ENCODE measurements around the gene MRE11. TPM values are rescaled to one million over a fixed set of nuclear protein-coding genes. Genes with fewer than 3 reads are reported as not detected.

The MRE11 gene
- total and polyA plus RNA-seq, 9 of the 15 experiments (the other 6 are each of a cell fraction or from before 2014, with no cell fraction given) = 18.3 to 45.2 (median 29.1) TPM

DNA sequence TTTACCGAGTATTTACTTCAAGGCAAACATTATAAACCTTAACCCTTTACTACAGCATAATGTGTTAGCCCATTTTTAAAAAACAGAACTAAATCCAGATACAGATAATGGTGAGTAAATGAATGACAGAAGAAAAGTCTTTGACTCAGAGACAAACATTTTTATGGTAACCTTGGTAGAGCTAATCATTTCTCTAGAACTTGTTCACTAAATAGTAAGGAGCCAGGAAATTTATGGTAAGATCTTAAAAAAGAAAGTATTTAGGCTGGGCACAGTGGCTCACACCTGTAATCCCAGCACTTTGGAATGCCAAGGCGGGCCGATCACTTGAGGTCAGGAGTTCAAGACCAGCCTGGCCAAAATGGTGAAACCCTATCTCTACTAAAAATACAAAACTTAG, 38.6 kb upstream of the MRE11 start:
- TF ChIP-seq SP2 (IDR thresholded peaks at IDR 0.05; ENCODE audit: extremely low read depth, low read depth, low read length, poor library complexity, severe bottlenecking) = no peak
- no peak for TF ChIP-seq SAP30 (IDR thresholded peaks at IDR 0.05; ENCODE audit: borderline replicate concordance, insufficient read depth, low read depth, low read length, poor library complexity, severe bottlenecking)
- no peak for TF ChIP-seq KDM2B (CRISPR knock-in tag; IDR thresholded peaks at IDR 0.05)
- TF ChIP-seq CCNT2 (IDR thresholded peaks at IDR 0.05; ENCODE audit: borderline replicate concordance, extremely low read depth, insufficient read length, low read depth, low read length) = no peak
- no peak for TF ChIP-seq SMAD3 (CRISPR knock-in tag; conservative IDR thresholded peaks at IDR 0.05)
- TF ChIP-seq BACH1 (tag; IDR thresholded peaks at IDR 0.05) = no peak
- TF ChIP-seq ZFP1 (CRISPR knock-in tag; IDR thresholded peaks at IDR 0.05) = no peak
- TF ChIP-seq KLF6 (CRISPR knock-in tag; IDR thresholded peaks at IDR 0.05; ENCODE audit: borderline replicate concordance) = no peak
- TF ChIP-seq, protein P1, sequence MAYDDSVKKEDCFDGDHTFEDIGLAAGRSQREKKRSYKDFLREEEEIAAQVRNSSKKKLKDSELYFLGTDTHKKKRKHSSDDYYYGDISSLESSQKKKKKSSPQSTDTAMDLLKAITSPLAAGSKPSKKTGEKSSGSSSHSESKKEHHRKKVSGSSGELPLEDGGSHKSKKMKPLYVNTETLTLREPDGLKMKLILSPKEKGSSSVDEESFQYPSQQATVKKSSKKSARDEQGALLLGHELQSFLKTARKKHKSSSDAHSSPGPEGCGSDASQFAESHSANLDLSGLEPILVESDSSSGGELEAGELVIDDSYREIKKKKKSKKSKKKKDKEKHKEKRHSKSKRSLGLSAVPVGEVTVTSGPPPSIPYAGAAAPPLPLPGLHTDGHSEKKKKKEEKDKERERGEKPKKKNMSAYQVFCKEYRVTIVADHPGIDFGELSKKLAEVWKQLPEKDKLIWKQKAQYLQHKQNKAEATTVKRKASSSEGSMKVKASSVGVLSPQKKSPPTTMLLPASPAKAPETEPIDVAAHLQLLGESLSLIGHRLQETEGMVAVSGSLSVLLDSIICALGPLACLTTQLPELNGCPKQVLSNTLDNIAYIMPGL (CRISPR knock-in tag; IDR thresholded peaks at IDR 0.05) = no peak
- TF ChIP-seq PTBP1 (IDR thresholded peaks at IDR 0.05; ENCODE audit: low read depth, low read length) = no peak
- intact Hi-C loops (cut with micrococcal nuclease) = no loop called here
- CTCF ChIA-PET (ENCODE audit: low intra/inter-chr PET ratio) = no interaction called here
- Histone ChIP-seq H3K27me3 (ENCODE audit: control insufficient read depth in 2 of 2, insufficient read depth in 2 of 2, low read length in 2 of 2) (peaks cover 0 to 4% of the 10 kb centered on the region in 2 experiments; a peak in 2 of 5 replicates), H3K9me1 (ENCODE audit: control insufficient read depth, insufficient read depth, low read length) (no peaks in the 10 kb centered on the region), H4K20me1 (replicated peaks; ENCODE audit: control insufficient read depth, insufficient read depth, low read length) (no peaks in the 10 kb centered on the region), H3K4me1 (replicated peaks in 1 of 2; ENCODE audit: control insufficient read depth in 2 of 2, insufficient read depth in 2 of 2, low read length in 2 of 2) (no peaks in the 10 kb centered on the region; a peak in 1 of 5 replicates), H3K79me2 (ENCODE audit: control insufficient read depth, insufficient read depth, low read length) (no peaks in the 10 kb centered on the region), H3K9ac (ENCODE audit: insufficient read depth in 1 of 2, low read depth in 2 of 2, low read length in 2 of 2) (no peak overlapping the region), H3K4me3 (no peak overlapping the region), H3K9me3 (replicated peaks; ENCODE audit: control insufficient read depth, insufficient read depth, low read depth, low read length) (no peaks in the 10 kb centered on the region), H3K36me3 (ENCODE audit: control insufficient read depth, insufficient read depth, low read length) (no peaks in the 10 kb centered on the region), H2AFZ (ENCODE audit: low read depth, low read length) (no peak overlapping the region), H3K27ac (ENCODE audit: extremely low read depth, low read depth, low read length) (no peak overlapping the region), H3K4me2 (ENCODE audit: insufficient read depth, low read length) (no peak overlapping the region)
- WGBS (ENCODE audit: insufficient coverage, low coverage, missing lambda C conversion rate) = 35% methylated on average over 3 of the region's 3 CpGs
- FAIRE-seq = no peak
- no TSS peak for BruUV-seq (replicated peaks)
- in situ Hi-C loops (cut with MboI) = no loop called here
- no peak for DNase-seq (ENCODE audit: extremely low read depth in 1 of 4, low spot score in 3 of 4)
- no peak for ATAC-seq
- POLR2A ChIA-PET = interaction anchor here (0.7 kb wide), 1 partner anchor 14 kb away, joined by 3 read pairs; no protein-coding TSS in a partner anchor

Data from K562 (cell line).